K562 (cell line): ENCODE results near the gene DYRK2. TPM values are rescaled to one million over a fixed set of nuclear protein-coding genes. Genes with fewer than 3 reads are reported as not detected.

Experiments
- AFF4 ChIP-seq: sonication (generic); formaldehyde crosslinking; IDR thresholded peaks from 2 replicates; pipeline ENCODE4 v1.8.0; 2023; ENCODE audit warnings: mild to moderate bottlenecking, missing genetic modification reagents
- DPF2 ChIP-seq: fragments of 450-650 bp; IDR thresholded peaks from 2 replicates; pipeline ENCODE4 v1.6.1; 2016
- NR1H2 ChIP-seq: sonication (generic); formaldehyde crosslinking; IDR thresholded peaks from 2 replicates; pipeline ENCODE4 v1.4.0; 2020; ENCODE audit warnings: mild to moderate bottlenecking, missing genetic modification reagents
- STAT6 ChIP-seq: sonication (generic); formaldehyde crosslinking; IDR thresholded peaks from 2 replicates; pipeline ENCODE4 v1.8.1; 2023; ENCODE audit warnings: mild to moderate bottlenecking, missing genetic modification reagents
- ZKSCAN8 ChIP-seq: fragments of 200-800 bp; sonication (Bioruptor generic); IDR thresholded peaks from 2 replicates; pipeline ENCODE4 v1.6.1; 2016; ENCODE audit warnings: missing genetic modification characterization, missing compliant biosample characterization
- ZNF785 ChIP-seq: fragments of 250-450 bp; sonication (Bioruptor Pico); IDR thresholded peaks from 2 replicates; pipeline ENCODE4 v1.4.0; 2020; ENCODE audit warnings: mild to moderate bottlenecking
- polyA plus RNA-seq, 8 experiments: library from polyadenylated mRNA; depleted of rRNA in 4 of 8; stranded (reverse) in 5 of 8; unstranded in 3 of 8; fragments of >200 nt; fragmentation: Nextera tagmentation in 2 of 8; fragmentation: Illumina TruSeq in 1 of 8; extraction: Ambion mirVana in 2 of 8; extraction: Trizol in 1 of 8; gene quantifications; 2 replicates each; pipeline versions ENCODE4 v1.2.1 to v1.2.3, GENCODE V29; 2011 to 2014; ENCODE audit warnings: inconsistent platforms in 1 of 8, missing spikeins in 1 of 8
- total RNA-seq, 7 experiments: library from RNA; depleted of rRNA in 6 of 7; stranded (reverse); fragments of >200 nt in 6 of 7; fragmentation: Illumina TruSeq in 2 of 7; extraction: Trizol in 2 of 7; gene quantifications; 2 replicates each; pipeline versions ENCODE4 v1.2.1 to v1.2.3, GENCODE V29; 2011 to 2021; ENCODE audit warnings: low replicate concordance in 1 of 7

Gene DYRK2
- total and polyA plus RNA-seq, 9 of the 15 experiments (the other 6 are each of a cell fraction or from before 2014, with no cell fraction given): 1.7 to 15.4 (median 8.4) TPM

GRCh38 chr12:67659292-67659691 is 10.7 kb downstream of the DYRK2 start (continued):
- TF ChIP-seq STAT6 (CRISPR knock-in tag) (no peak), DPF2 (no peak), ZNF785 (no peak), AFF4 (CRISPR knock-in tag) (no peak), NR1H2 (CRISPR knock-in tag) (no peak), ZKSCAN8 (CRISPR knock-in tag) (no peak)
